NCI-H526 (cell line): ENCODE data around the gene TMEM167A.

ENCODE experiments used
- DNase-seq, 2 experiments: peaks; one replicate each; lab custom pipeline; 2025; lab: John Stamatoyannopoulos, UW

Gene TMEM167A

GRCh38 chr5:83035373-83036100 is 41.7 kb downstream of the TMEM167A start:
- DNase-seq: no peak

GRCh38 chr5:83034528-83035207 is 42.5 kb downstream of the TMEM167A start:
- no peak for DNase-seq

GRCh38 chr5:83034036-83034435 is 43.2 kb downstream of the TMEM167A start:
- no peak for DNase-seq

GRCh38 chr5:83031381-83031780 is 45.8 kb downstream of the TMEM167A start:
- DNase-seq: no peak

- DNase-seq: no peak
These were observed 47.3 kb downstream of the TMEM167A start for GRCh38 chr5:83029912-83030311.

GRCh38 chr5:83026930-83027687 is 50.1 kb downstream of the TMEM167A start:
- DNase-seq: no peak

GRCh38 chr5:83026516-83026915 is 50.7 kb downstream of the TMEM167A start:
- DNase-seq: no peak

GRCh38 chr5:83025690-83026478 is 51.3 kb downstream of the TMEM167A start:
- DNase-seq: no peak

- DNase-seq: no peak
These were observed 54.9 kb downstream of the TMEM167A start for GRCh38 chr5:83022334-83022733.

GRCh38 chr5:83015676-83016075 is 61.5 kb downstream of the TMEM167A start:
- DNase-seq: no peak

GRCh38 chr5:83011985-83012384 is 65.2 kb downstream of the TMEM167A start:
- no peak for DNase-seq

GRCh38 chr5:83009408-83009807 is 67.8 kb downstream of the TMEM167A start:
- no peak for DNase-seq

- DNase-seq: no peak
These were observed 69.4 kb downstream of the TMEM167A start for GRCh38 chr5:83007755-83008154.

- DNase-seq: no peak
These were observed 70.4 kb downstream of the TMEM167A start for GRCh38 chr5:83006683-83007283.

- no peak for DNase-seq
These were observed 73.4 kb downstream of the TMEM167A start for GRCh38 chr5:83003791-83004190.
